COLO668 (cell line): Measurements from ENCODE around the gene ABCG1.

ENCODE experiments used
- DNase-seq: peaks from one replicate; lab custom pipeline; 2025; ENCODE audit not compliant: unreplicated experiment; lab: John Stamatoyannopoulos, UW

The ABCG1 gene

GRCh38 chr21:42266971-42267556 lies 48.1 kb downstream of the ABCG1 start:
- DNase-seq, result no peak

DNA sequence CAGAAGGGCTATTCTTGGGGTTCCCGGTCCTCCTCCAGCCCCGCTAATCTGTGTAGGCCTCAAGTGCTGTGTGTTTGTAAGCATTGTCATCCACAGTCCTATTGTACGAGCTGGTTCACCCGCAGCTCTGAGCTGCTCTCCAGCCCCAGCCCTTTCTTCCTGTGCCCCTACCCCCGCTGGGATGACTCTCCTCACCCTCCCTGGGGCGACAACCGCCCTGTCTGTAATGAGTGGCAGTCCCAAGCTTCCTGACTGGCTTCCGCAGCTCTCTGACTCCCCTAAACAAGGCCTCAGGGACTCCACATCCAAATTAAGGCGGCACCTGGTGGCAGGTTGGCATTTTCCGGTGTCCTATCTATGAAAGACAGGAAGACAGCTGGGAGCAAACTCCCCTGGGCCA lies 50.4 kb downstream of the ABCG1 start:
- no peak for DNase-seq

DNA sequence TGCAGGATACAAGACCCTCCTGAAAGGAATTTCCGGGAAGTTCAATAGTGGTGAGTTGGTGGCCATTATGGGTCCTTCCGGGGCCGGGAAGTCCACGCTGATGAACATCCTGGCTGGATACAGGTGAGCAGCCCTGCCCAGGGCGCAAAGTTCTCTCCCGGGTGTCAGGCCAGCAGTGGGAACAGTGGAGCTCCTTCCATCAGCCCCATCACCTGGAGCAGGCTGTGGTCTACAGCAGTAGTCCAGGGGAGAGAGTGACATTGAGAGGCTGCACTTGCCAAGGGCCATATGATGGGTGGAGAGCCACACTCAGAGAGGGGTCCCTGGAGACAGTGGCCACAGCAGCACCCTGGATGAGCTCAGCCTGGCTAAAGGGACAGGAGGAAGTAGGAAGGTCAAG lies 52.1 kb downstream of the ABCG1 start:
- no peak for DNase-seq

GRCh38 chr21:42272109-42272962 lies 53.4 kb downstream of the ABCG1 start:
- DNase-seq, result no peak

DNA sequence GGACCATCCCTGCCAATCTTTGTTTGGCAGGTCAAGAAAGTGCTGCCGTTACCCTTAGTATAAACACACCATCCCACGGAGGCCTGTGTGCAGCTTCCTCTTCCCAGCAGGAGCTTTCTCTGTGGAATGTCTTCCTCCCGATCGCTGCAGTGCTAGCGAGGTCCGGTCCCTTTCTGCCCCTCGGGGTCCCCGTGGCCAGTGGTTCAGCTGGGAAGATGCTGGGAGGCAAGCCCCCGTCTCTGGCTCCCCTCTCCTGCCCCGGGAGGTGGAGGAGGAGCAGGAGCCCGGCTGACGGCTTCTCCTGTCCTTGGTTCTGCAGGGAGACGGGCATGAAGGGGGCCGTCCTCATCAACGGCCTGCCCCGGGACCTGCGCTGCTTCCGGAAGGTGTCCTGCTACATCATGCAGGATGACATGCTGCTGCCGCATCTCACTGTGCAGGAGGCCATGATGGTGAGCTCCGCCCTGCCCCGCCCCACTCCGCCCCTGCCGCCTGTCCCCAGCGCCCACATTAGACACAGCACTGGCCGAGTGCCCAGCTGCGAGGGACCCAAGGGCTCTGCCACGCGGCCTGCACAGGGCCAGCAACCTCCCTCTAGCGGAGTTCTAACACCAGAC lies 54.2 kb downstream of the ABCG1 start:
- no peak for DNase-seq

GRCh38 chr21:42276076-42276475 lies 57.1 kb downstream of the ABCG1 start:
- no peak for DNase-seq

DNA sequence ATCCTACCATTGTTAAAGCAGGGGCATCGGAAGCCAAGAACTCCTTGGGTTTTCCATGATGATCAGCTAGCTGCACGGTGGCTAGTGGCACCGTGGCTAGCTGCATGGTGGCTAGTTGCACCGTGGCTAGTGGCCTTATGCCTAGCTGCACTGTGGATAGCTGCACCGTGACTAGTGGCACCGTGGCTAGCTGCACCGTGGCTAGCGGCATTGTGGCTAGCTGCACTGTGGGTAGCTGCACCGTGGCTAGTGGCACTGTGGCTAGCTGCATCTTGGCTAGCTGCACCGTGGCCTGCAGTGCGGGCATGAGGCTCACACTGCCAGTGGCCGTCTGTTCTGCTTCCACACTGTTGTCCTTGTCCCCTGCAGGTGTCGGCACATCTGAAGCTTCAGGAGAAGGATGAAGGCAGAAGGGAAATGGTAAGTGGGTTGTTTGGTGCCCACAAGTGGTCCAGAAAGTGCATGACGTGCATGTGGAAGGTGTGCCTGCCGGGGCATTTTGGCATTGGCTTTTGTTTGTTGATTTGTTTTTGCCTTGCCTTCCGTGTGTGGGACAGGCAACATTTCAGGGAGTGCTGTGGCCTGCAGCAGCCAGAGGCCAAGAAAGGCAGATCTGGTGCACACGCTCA lies 57.7 kb downstream of the ABCG1 start:
- DNase-seq, result no peak

- DNase-seq, result no peak
Measured at GRCh38 chr21:42277593-42277992, 58.7 kb downstream of the ABCG1 start.

- DNase-seq, result no peak
Measured at GRCh38 chr21:42278451-42279149, 59.7 kb downstream of the ABCG1 start.

DNA sequence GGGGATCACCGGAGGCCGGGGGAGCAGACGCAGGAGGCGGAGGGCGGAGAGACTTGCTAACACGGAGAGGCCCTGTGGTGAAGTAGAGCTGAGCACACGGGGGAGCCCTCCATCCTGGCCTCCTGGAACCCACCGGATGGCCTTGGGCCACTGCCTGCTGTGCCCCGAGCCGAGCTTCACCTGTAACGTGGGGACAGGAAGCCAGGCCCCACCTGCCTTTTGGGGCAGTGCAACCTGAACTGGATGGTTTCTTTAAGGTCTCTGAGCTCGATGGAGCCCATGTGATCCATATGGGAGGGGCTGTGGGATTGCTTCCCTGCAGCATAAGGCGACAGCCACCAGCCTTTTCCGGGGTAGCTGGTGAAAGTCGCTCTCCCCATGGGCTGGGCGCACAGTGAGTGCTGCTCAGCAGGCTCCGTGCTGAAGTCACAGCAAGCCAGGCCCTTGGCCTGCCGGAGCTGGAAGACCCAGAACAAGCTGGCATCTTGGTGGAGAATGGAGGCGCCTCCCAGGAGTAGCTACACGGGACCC lies 60.5 kb downstream of the ABCG1 start:
- DNase-seq, result no peak

DNA sequence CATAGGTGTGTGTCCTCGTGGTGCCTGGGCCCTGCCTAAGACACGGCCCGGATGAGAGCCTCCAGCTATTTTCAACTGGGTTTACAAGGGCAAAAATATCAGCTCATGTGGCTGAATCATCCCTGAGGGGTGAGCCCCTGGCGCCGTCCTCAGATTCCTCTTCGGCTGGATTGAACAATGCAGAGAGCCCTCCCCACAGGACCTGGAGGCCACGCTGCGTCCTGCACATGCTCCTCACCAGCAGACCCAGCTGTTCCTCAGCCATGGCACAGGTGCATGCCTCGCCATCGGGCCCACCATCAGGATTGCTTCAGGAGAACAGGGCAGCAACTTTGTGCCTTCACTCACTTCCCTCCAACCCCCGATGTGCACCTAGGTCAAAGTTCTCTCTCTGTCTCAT lies 60.9 kb downstream of the ABCG1 start:
- DNase-seq, result no peak

- DNase-seq, result no peak
Measured at GRCh38 chr21:42280356-42281180, 61.6 kb downstream of the ABCG1 start.

DNA sequence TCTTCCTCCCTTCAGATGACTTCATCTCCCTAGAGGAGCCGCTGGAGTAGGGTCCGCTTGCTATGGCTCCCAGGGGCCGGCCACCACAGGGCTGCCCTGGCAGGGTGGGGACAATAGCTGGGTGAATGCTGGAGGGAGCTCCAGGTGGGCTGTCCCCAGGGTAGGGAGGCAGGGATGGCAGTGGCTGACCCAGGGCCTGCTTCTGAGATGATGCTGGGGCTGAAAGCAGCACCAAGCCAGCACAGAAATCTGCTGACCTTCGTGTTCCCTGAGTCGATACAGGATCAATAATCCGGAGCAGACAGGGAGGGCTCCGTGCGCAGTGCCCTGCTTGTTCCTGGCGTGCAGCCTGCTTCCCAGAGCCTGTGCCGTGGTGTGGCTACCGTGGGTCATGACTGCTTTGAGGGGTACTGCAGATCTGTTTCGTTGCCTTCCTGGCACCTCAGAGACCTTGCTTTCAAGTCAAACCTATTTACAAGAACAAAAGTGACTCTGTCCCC lies 62.3 kb downstream of the ABCG1 start:
- DNase-seq, result no peak

DNA sequence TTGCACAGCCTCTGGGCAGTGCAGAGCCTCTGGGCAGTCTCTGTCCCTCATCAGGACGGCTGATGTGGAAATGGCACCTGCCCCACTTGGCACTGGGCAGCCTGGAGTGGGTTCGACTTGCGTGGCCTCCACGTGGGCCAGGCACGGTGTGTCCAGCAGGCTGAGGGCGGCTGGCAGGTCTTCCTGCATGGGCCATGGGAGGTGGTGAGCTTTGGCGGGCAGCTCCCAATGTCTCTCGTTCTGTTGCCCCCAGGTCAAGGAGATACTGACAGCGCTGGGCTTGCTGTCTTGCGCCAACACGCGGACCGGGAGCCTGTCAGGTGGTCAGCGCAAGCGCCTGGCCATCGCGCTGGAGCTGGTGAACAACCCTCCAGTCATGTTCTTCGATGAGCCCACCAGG lies 63.1 kb downstream of the ABCG1 start:
- DNase-seq, result no peak

DNA sequence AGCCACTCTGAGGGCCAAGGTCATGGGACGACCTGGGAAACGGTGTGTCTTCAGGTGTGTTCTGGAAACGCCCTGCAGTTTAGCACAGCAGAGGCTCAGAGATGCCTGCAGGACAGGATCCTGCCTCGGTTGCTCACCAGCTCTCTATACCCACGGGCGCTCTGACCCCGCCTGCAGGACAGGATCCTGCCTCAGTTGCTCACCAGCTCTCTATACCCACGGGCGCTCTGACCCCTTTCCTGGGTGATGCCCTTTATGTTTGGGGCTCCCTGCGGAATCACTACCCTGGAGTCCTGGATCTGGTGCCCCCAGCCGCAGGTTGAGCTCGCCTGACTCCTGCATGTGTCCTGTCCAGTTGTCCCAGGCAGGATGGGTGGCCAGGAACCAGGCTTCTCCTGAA lies 63.8 kb downstream of the ABCG1 start:
- DNase-seq, result no peak

DNA sequence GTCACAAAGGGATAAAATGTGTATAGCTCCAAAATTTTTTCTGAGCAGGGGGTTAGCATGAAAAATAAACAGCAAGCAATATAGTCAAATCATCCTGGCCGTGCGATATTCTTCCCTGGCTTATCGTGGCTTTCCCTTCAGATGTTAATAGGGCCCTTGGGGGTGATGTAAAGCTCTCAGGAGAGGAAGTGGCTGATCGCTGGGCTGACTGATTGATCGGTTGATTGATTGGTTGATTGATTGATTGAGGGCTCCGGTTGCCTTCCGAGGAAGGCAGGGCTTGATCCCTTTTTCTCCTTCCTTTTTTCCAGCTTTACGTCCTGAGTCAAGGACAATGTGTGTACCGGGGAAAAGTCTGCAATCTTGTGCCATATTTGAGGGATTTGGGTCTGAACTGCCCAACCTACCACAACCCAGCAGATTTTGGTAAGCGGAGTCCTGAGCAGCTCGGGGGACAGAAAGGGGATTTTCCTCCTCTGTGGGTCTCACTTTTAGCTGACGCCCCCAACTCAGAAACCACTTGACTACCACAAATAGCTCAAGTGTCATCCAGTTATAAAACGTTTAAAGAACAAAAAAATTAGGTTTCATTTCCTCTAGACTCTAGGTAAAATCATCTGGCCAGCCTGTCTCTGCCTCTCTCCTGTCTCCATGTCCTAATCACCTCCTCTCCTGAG lies 66.8 kb downstream of the ABCG1 start:
- DNase-seq, result no peak

DNA sequence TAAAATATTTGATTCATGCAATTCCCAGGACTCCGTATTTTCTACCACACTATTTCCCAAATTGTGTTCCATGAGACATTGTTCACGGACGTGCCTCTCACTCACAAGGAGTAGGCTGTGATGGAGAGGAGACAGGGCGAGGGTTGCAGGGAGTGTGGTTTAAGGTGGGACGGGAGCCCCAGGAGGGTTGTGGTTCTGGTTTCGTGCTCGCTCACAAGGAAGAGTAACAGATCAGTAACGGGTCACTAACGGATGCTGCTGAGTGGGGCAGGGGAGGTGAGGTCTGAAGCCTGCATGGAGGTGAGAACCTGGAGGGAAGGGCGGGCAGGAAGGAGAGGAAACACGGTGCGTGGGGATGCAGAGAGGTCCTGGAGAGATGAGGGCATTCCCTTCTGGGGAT lies 67.5 kb downstream of the ABCG1 start:
- no peak for DNase-seq

DNA sequence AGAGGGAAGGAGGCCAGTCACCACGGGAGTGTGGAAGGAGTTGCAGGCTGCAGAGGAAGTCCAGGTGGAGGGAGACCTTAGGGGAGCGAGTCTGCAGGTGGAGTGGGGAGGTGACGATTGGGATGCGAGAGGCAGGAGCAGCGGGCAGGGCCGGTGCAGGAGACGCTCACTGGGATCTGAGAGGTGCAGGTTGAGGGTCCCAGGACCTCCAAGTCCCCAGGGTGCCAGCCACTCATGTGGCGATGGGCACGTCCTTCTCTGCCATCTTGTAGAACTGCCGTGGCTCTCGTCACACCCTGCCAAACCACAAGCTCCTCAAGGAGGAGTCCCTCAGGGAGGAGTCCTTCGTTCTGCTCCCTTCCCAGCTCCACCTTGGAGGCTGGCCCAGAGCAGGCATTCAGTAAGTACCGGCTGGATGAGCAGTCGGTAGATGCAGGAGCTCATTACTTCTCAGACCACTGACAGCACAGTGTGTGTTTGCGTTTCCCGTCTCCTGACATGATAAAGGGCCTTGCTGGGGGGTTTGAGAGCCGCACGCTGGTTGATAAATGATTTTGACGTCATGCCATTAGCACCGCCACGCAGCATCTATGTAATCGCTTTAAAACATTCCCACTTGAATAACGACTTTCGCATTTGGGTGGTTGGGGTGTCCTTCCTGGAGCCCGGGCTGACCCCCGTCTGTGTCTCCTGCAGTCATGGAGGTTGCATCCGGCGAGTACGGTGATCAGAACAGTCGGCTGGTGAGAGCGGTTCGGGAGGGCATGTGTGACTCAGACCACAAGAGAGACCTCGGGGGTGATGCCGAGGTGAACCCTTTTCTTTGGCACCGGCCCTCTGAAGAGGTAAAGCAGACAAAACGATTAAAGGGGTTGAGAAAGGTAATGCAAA lies 68.5 kb downstream of the ABCG1 start:
- DNase-seq, result no peak
